AG08395 (cell line): ENCODE measurements around the gene COBLL1.
A peak's percentile ranks its signal among the peaks of the same experiment; 100 is the strongest.
"Not testable (repeated sequence)": the region's sequence is repeated elsewhere in the genome, so short reads cannot be mapped to it uniquely, and the experiment has no call there.

Experiments
- DNase-seq: peaks from one replicate; pipeline ENCODE4 v3.0.0; 2012; ENCODE audit warnings: mixed read lengths, low spot score

COBLL1 gene

GRCh38 chr2:164785457-164785856 is 56.2 kb downstream of the COBLL1 start:
- peak; percentile 11 for DNase-seq

- no peak for DNase-seq
Measured at GRCh38 chr2:164784376-164784775, 57.2 kb downstream of the COBLL1 start.

- no peak for DNase-seq
Measured at GRCh38 chr2:164782323-164782722, 59.3 kb downstream of the COBLL1 start.

GRCh38 chr2:164781394-164781793 is 60.2 kb downstream of the COBLL1 start:
- DNase-seq, result no peak

GRCh38 chr2:164780611-164781178 is 60.9 kb downstream of the COBLL1 start:
- DNase-seq, result no peak

- no peak for DNase-seq
Measured at GRCh38 chr2:164779383-164780057, 62.1 kb downstream of the COBLL1 start.

GRCh38 chr2:164778723-164779122 is 62.9 kb downstream of the COBLL1 start:
- no peak for DNase-seq

GRCh38 chr2:164777847-164778461 is 63.7 kb downstream of the COBLL1 start:
- DNase-seq, result no peak

GRCh38 chr2:164773635-164774034 is 68.0 kb downstream of the COBLL1 start:
- no peak for DNase-seq

- DNase-seq, result no peak
Measured at GRCh38 chr2:164773091-164773490, 68.5 kb downstream of the COBLL1 start.

- DNase-seq, result no peak
Measured at GRCh38 chr2:164771897-164772296, 69.7 kb downstream of the COBLL1 start.

- DNase-seq, result no peak
Measured at GRCh38 chr2:164770421-164770916, 71.2 kb downstream of the COBLL1 start.

GRCh38 chr2:164766954-164767320 is 74.7 kb downstream of the COBLL1 start:
- DNase-seq, result no peak

GRCh38 chr2:164766216-164766953 is 75.2 kb downstream of the COBLL1 start:
- no peak for DNase-seq

GRCh38 chr2:164764996-164765395 is 76.6 kb downstream of the COBLL1 start:
- no peak for DNase-seq

GRCh38 chr2:164764474-164764873 is 77.1 kb downstream of the COBLL1 start:
- no peak for DNase-seq

- DNase-seq, result no peak
Measured at GRCh38 chr2:164763431-164763830, 78.2 kb downstream of the COBLL1 start.

GRCh38 chr2:164761737-164762460 is 79.7 kb downstream of the COBLL1 start:
- DNase-seq, result no peak

GRCh38 chr2:164761201-164761600 is 80.4 kb downstream of the COBLL1 start:
- not testable (repeated sequence) for DNase-seq

GRCh38 chr2:164760179-164760578 is 81.4 kb downstream of the COBLL1 start:
- no peak for DNase-seq

- DNase-seq, result peak; percentile 20
Measured at GRCh38 chr2:164757934-164758695, 83.5 kb downstream of the COBLL1 start.
